ENCODE data around the gene MAGOH. TPM values are rescaled to one million over a fixed set of nuclear protein-coding genes. Genes with fewer than 3 reads are reported as not detected.

MAGOH gene
- total and polyA plus RNA-seq, 2 of the 13 experiments (the other 11 are each of a cell fraction or from before 2014, with no cell fraction given), result 24.1 to 87.0 TPM

- Histone ChIP-seq H3K4me2 (ENCODE audit: low read depth, low read length) (no peak overlapping the region), H3K9me3 (ENCODE audit: low read length) (no peaks in the 10 kb centered on the region), H3K9ac (ENCODE audit: insufficient read depth, low read depth, low read length) (no peak overlapping the region), H3K79me2 (ENCODE audit: insufficient read depth, low read length) (no peaks in the 10 kb centered on the region), H3K4me3 (replicated peaks in 1 of 3; ENCODE audit: insufficient read depth in 1 of 3, low read depth in 2 of 3, low read length in 3 of 3) (no peak overlapping the region), H4K20me1 (ENCODE audit: insufficient read depth, low read length) (no peaks in the 10 kb centered on the region), H3K27me3 (ENCODE audit: control insufficient read depth in 1 of 2, insufficient read depth in 2 of 2, low read length in 2 of 2) (no peaks in the 10 kb centered on the region), H2AFZ (ENCODE audit: low read length) (no peak overlapping the region), H3K27ac (ENCODE audit: extremely low read length, insufficient read depth, low read length) (no peak overlapping the region), H3K4me1 (ENCODE audit: insufficient read depth, low read length) (no peaks in the 10 kb centered on the region), H3K36me3 (replicated peaks in 1 of 2; ENCODE audit: control insufficient read depth in 1 of 2, insufficient read depth in 2 of 2, low read length in 2 of 2) (peaks cover 6 to 8% of the 10 kb centered on the region in 2 experiments; a peak in 4 of 5 replicates)
- TF ChIP-seq CENPT (CRISPR knock-in tag; IDR thresholded peaks at IDR 0.05; ENCODE audit: low read depth), result no peak
- intact Hi-C loops (cut with micrococcal nuclease; ENCODE audit: unreplicated experiment), result no loop called here
- in situ Hi-C loops (cut with HindIII; ENCODE audit: extremely low pct_ligation_motif_present, low pct_unique_long_range_greater_than_20kb), result no loop called here
- POLR2A ChIA-PET, result no interaction called here
- BruUV-seq (replicated peaks), result no TSS peak
- CTCF ChIA-PET (ENCODE audit: low intra/inter-chr PET ratio, low total read pairs), result no interaction called here
- 95% methylated on average over 6 of the region's 8 CpGs for WGBS (ENCODE audit: low lambda C conversion rate)
- DNase-seq (ENCODE audit: low spot score) (no peak), ATAC-seq (no peak), FAIRE-seq (no peak)
Measured at GRCh38 chr1:53270873-53271272, 32.6 kb upstream of the MAGOH start.

GRCh38 chr1:53270107-53270506, 31.8 kb upstream of the MAGOH start:
- TF ChIP-seq ZNF616 (CRISPR knock-in tag; IDR thresholded peaks at IDR 0.05; ENCODE audit: low read depth), result no peak
- ATAC-seq (no peak), DNase-seq (ENCODE audit: low spot score) (no peak), FAIRE-seq (no peak)
- no peaks in the 10 kb centered on the region for H3K27me3 ChIP-seq (ENCODE audit: control insufficient read depth in 1 of 2, insufficient read depth in 2 of 2, low read length in 2 of 2)
- BruUV-seq (replicated peaks), result no TSS peak
- H3K36me3 ChIP-seq (replicated peaks in 1 of 2; ENCODE audit: control insufficient read depth in 1 of 2, insufficient read depth in 2 of 2, low read length in 2 of 2), result peaks cover 7 to 11% of the 10 kb centered on the region in 2 experiments; a peak in 4 of 5 replicates
- no peak overlapping the region for H2AFZ ChIP-seq (ENCODE audit: low read length)
- ChIA-PET POLR2A (no interaction called here), CTCF (ENCODE audit: low intra/inter-chr PET ratio, low total read pairs) (no interaction called here)
- no peak overlapping the region for H3K27ac ChIP-seq (ENCODE audit: extremely low read length, insufficient read depth, low read length)
- intact Hi-C loops (cut with micrococcal nuclease; ENCODE audit: unreplicated experiment) (no loop called here), in situ Hi-C loops (cut with HindIII; ENCODE audit: extremely low pct_ligation_motif_present, low pct_unique_long_range_greater_than_20kb) (no loop called here)
- H4K20me1 ChIP-seq (ENCODE audit: insufficient read depth, low read length), result no peaks in the 10 kb centered on the region
- no peak overlapping the region for H3K9ac ChIP-seq (ENCODE audit: insufficient read depth, low read depth, low read length)
- WGBS (ENCODE audit: low lambda C conversion rate), result 96% methylated on average over 1 of the region's 1 CpG
- no peak overlapping the region for H3K4me2 ChIP-seq (ENCODE audit: low read depth, low read length)
- H3K79me2 ChIP-seq (ENCODE audit: insufficient read depth, low read length), result no peaks in the 10 kb centered on the region
- H3K9me3 ChIP-seq (ENCODE audit: low read length), result no peaks in the 10 kb centered on the region
- H3K4me3 ChIP-seq (replicated peaks in 1 of 3; ENCODE audit: insufficient read depth in 1 of 3, low read depth in 2 of 3, low read length in 3 of 3), result no peak overlapping the region
- H3K4me1 ChIP-seq (ENCODE audit: insufficient read depth, low read length), result no peaks in the 10 kb centered on the region

- ATAC-seq (no peak), FAIRE-seq (no peak), DNase-seq (ENCODE audit: low spot score) (no peak)
- H3K4me3 ChIP-seq (replicated peaks in 1 of 3; ENCODE audit: insufficient read depth in 1 of 3, low read depth in 2 of 3, low read length in 3 of 3), result no peak overlapping the region
- no peak overlapping the region for H2AFZ ChIP-seq (ENCODE audit: low read length)
- H3K4me1 ChIP-seq (ENCODE audit: insufficient read depth, low read length), result no peaks in the 10 kb centered on the region
- CTCF ChIA-PET (ENCODE audit: low intra/inter-chr PET ratio, low total read pairs), result no interaction called here
- no peaks in the 10 kb centered on the region for H3K9me3 ChIP-seq (ENCODE audit: low read length)
- no peak overlapping the region for H3K4me2 ChIP-seq (ENCODE audit: low read depth, low read length)
- peaks cover 17 to 33% of the 10 kb centered on the region in 2 experiments; a peak in 4 of 5 replicates for H3K36me3 ChIP-seq (replicated peaks in 1 of 2; ENCODE audit: control insufficient read depth in 1 of 2, insufficient read depth in 2 of 2, low read length in 2 of 2)
- no peak overlapping the region for H3K9ac ChIP-seq (ENCODE audit: insufficient read depth, low read depth, low read length)
- BruUV-seq (replicated peaks), result no TSS peak
- POLR2A ChIA-PET, result no interaction called here
- H3K27me3 ChIP-seq (ENCODE audit: control insufficient read depth in 1 of 2, insufficient read depth in 2 of 2, low read length in 2 of 2), result no peaks in the 10 kb centered on the region
- no peak overlapping the region for H3K27ac ChIP-seq (ENCODE audit: extremely low read length, insufficient read depth, low read length)
- in situ Hi-C loops (cut with HindIII; ENCODE audit: extremely low pct_ligation_motif_present, low pct_unique_long_range_greater_than_20kb) (no loop called here), intact Hi-C loops (cut with micrococcal nuclease; ENCODE audit: unreplicated experiment) (no loop called here)
- no peaks in the 10 kb centered on the region for H3K79me2 ChIP-seq (ENCODE audit: insufficient read depth, low read length)
- H4K20me1 ChIP-seq (ENCODE audit: insufficient read depth, low read length), result no peaks in the 10 kb centered on the region
- TF ChIP-seq CENPX (CRISPR knock-in tag; IDR thresholded peaks at IDR 0.05), result no peak
- TF ChIP-seq ZFP36L2 (CRISPR knock-in tag; IDR thresholded peaks at IDR 0.05), result no peak
- no peak for TF ChIP-seq ZBTB43 (CRISPR knock-in tag; conservative IDR thresholded peaks at IDR 0.05)
- no peak for TF ChIP-seq POGZ (CRISPR knock-in tag; IDR thresholded peaks at IDR 0.05)
- TF ChIP-seq ZNF256 (CRISPR knock-in tag; conservative IDR thresholded peaks at IDR 0.05), result no peak
Measured at GRCh38 chr1:53267761-53268160, 29.4 kb upstream of the MAGOH start.

All from HepG2 (cell line).